IMR-90 (cell line): Measurements from ENCODE around the gene ZXDC. TPM values are rescaled to one million over a fixed set of nuclear protein-coding genes. Genes with fewer than 3 reads are reported as not detected.

ENCODE experiments used
- ATAC-seq: fragments of 200-7000 bp; cut with Tn5 transposase; 2 replicates; pipeline ENCODE4 v1.9.1; 2020; ENCODE audit warnings: low read depth, mild to moderate bottlenecking, moderate library complexity
- BruUV-seq: library from RNA; stranded (reverse); fragments of 400-500 nt; replicated peaks from 2 replicates; lab custom pipeline; 2021; lab: Mats Ljungman, UMichigan
- CTCF ChIA-PET: fragments of 300-600 bp; formaldehyde crosslinking; extraction: SDS; loops from one replicate; lab custom pipeline; 2021; ENCODE audit warnings: antibody characterized with exemption; lab: Yijun Ruan, JAX
- POLR2A ChIA-PET: fragments of 300-600 bp; sonication (Branson Sonifier 250); formaldehyde crosslinking; loops from one replicate; lab custom pipeline; 2022; ENCODE audit warnings: antibody characterized with exemption; ENCODE audit not compliant: unreplicated experiment; lab: Charles Lee
- DNase-seq: peaks from one replicate; pipeline ENCODE4 v3.0.0; 2013
- H2AFZ ChIP-seq: replicated peaks from 2 replicates; pipeline ENCODE3; 2013; ENCODE audit warnings: low read length, mild to moderate bottlenecking; ENCODE audit not compliant: poor library complexity
- H2AK5ac ChIP-seq: 2 replicates; pipeline ENCODE4 v1.6.1; 2013; ENCODE audit warnings: low read depth, low read length, inconsistent platforms
- H2AK9ac ChIP-seq: replicated peaks from 2 replicates; pipeline ENCODE3; 2013; ENCODE audit warnings: mild to moderate bottlenecking, low read depth, low read length, moderate library complexity; ENCODE audit not compliant: poor library complexity
- H2BK120ac ChIP-seq: 2 replicates; pipeline ENCODE4 v1.6.1; 2013; ENCODE audit warnings: low read depth, low read length, inconsistent platforms
- H2BK15ac ChIP-seq: 3 replicates; pipeline ENCODE4 v1.6.1; 2013; ENCODE audit warnings: low read depth, low read length, inconsistent platforms
- H2BK20ac ChIP-seq: 2 replicates; pipeline ENCODE4 v1.6.1; 2013; ENCODE audit warnings: low read depth, mild to moderate bottlenecking, inconsistent platforms, low read length, moderate library complexity
- H2BK5ac ChIP-seq: 2 replicates; pipeline ENCODE4 v1.6.1; 2013; ENCODE audit warnings: mild to moderate bottlenecking, low read depth, low read length, inconsistent platforms; ENCODE audit not compliant: poor library complexity, severe bottlenecking
- H3K14ac ChIP-seq: replicated peaks from 2 replicates; pipeline ENCODE4 v1.6.1; 2013; ENCODE audit warnings: low read depth, low read length, inconsistent platforms
- H3K18ac ChIP-seq: 2 replicates; pipeline ENCODE4 v1.6.1; 2013; ENCODE audit warnings: low read depth, low read length, control low read depth
- H3K23ac ChIP-seq: 2 replicates; pipeline ENCODE4 v1.6.1; 2013; ENCODE audit warnings: low read depth, low read length, inconsistent platforms
- H3K27ac ChIP-seq: 2 replicates; pipeline ENCODE4 v1.5.1; 2013; ENCODE audit warnings: mild to moderate bottlenecking, control low read depth, low read length; ENCODE audit not compliant: insufficient read depth
- H3K27me3 ChIP-seq: 2 replicates; pipeline ENCODE4 v1.6.1; 2013; ENCODE audit warnings: low read length; ENCODE audit not compliant: control insufficient read depth, insufficient read depth
- H3K36me3 ChIP-seq: 2 replicates; pipeline ENCODE4 v1.6.1; 2013; ENCODE audit warnings: low read length, mixed read lengths; ENCODE audit not compliant: control insufficient read depth, insufficient read depth
- H3K4ac ChIP-seq: 2 replicates; pipeline ENCODE4 v1.6.1; 2013; ENCODE audit warnings: low read depth, low read length, inconsistent platforms
- H3K4me1 ChIP-seq: 2 replicates; pipeline ENCODE4 v1.6.1; 2013; ENCODE audit warnings: low read length, mixed read lengths; ENCODE audit not compliant: control insufficient read depth, insufficient read depth
- H3K4me2 ChIP-seq: 2 replicates; pipeline ENCODE4 v1.6.1; 2013; ENCODE audit warnings: low read depth, mild to moderate bottlenecking, control low read depth, low read length, moderate library complexity
- H3K4me3 ChIP-seq: 2 replicates; pipeline ENCODE4 v1.5.1; 2013; ENCODE audit warnings: low read depth, mild to moderate bottlenecking, control low read depth, low read length, moderate library complexity; ENCODE audit not compliant: insufficient read depth
- H3K56ac ChIP-seq: 2 replicates; pipeline ENCODE4 v1.6.1; 2013; ENCODE audit warnings: low read length, inconsistent platforms; ENCODE audit not compliant: insufficient read depth; ENCODE audit errors: extremely low read depth
- H3K79me1 ChIP-seq, 2 experiments: 2 replicates each; pipeline ENCODE4 v1.6.1; 2013; ENCODE audit warnings: low read length in 2 of 2, inconsistent platforms in 1 of 2, low read depth in 1 of 2
- H3K9ac ChIP-seq: 2 replicates; pipeline ENCODE4 v1.6.1; 2013; ENCODE audit warnings: low read depth, low read length, control low read depth
- H3K9me1 ChIP-seq: 2 replicates; pipeline ENCODE4 v1.6.1; 2013; ENCODE audit warnings: low read length, inconsistent platforms; ENCODE audit not compliant: insufficient read depth
- H3K9me3 ChIP-seq: 2 replicates; pipeline ENCODE4 v1.6.1; 2013; ENCODE audit warnings: low read length; ENCODE audit not compliant: control insufficient read depth, insufficient read depth
- H4K20me1 ChIP-seq: 2 replicates; pipeline ENCODE4 v1.6.1; 2013; ENCODE audit warnings: low read length, inconsistent platforms; ENCODE audit not compliant: insufficient read depth
- H4K5ac ChIP-seq: 2 replicates; pipeline ENCODE4 v1.6.1; 2013; ENCODE audit warnings: mild to moderate bottlenecking, low read depth, low read length, control low read depth
- H4K8ac ChIP-seq, 2 experiments: 2 replicates each; pipeline ENCODE4 v1.6.1; 2013; ENCODE audit warnings: low read depth in 2 of 2, low read length in 2 of 2, control low read depth in 1 of 2, inconsistent platforms in 1 of 2
- H4K91ac ChIP-seq: 2 replicates; pipeline ENCODE4 v1.6.1; 2013; ENCODE audit warnings: low read depth, low read length, inconsistent platforms; ENCODE audit not compliant: insufficient read depth
- BHLHE40 ChIP-seq: fragments of 150-350 bp; IDR thresholded peaks from 2 replicates; pipeline ENCODE4 v1.6.1; 2016; ENCODE audit warnings: mild to moderate bottlenecking, low read depth, low read length
- CHD1 ChIP-seq: IDR thresholded peaks from 2 replicates; pipeline ENCODE4 v1.6.1; 2012; ENCODE audit warnings: low read depth, low read length, improper control_type of control experiment
- ELK1 ChIP-seq: fragments of 150-350 bp; IDR thresholded peaks from 2 replicates; pipeline ENCODE4 v1.6.1; 2016; ENCODE audit warnings: low read depth, mild to moderate bottlenecking, low read length, moderate library complexity, borderline replicate concordance
- RCOR1 ChIP-seq: IDR thresholded peaks from 2 replicates; pipeline ENCODE4 v1.6.1; 2012; ENCODE audit warnings: mild to moderate bottlenecking, low read length, improper control_type of control experiment; ENCODE audit not compliant: insufficient replicate concordance
- WGBS, 2 experiments: methylation state at CpG; one replicate each; pipeline versions ENCODE4 v1.1.5 to v1.1.7; 2013; ENCODE audit warnings: missing lambda C conversion rate in 2 of 2; ENCODE audit not compliant: insufficient read length in 1 of 2; ENCODE audit errors: extremely low coverage in 2 of 2; 5-methylcytosine and 5-hydroxymethylcytosine counted together
- dilution Hi-C: fragments of 300-500 bp; cut with HindIII; formaldehyde crosslinking; loops from one replicate; pipeline ENCODE4 v1.14.3; 2018; ENCODE audit warnings: low sequenced_read_pairs; ENCODE audit not compliant: unreplicated experiment
- in situ Hi-C: fragments of 300-500 bp; cut with MboI; formaldehyde crosslinking; loops from 3 replicates; pipeline ENCODE4 v1.14.3; 2019; ENCODE audit warnings: low sequenced_read_pairs, inconsistent platforms, mixed read lengths
- intact Hi-C: fragments of 100-400 bp; cut with micrococcal nuclease; formaldehyde crosslinking; loops from 2 replicates; pipeline ENCODE4 v1.10.0; 2022
- polyA plus RNA-seq, 3 experiments: library from polyadenylated mRNA; depleted of rRNA; stranded (reverse); fragments of >200 nt; gene quantifications; 2 replicates each; pipeline ENCODE4 v1.2.3, GENCODE V29; 2012; ENCODE audit warnings: low replicate concordance in 1 of 3
- total RNA-seq: library from RNA; depleted of rRNA; stranded (reverse); fragments of >200 nt; gene quantifications from 2 replicates; pipeline ENCODE4 v1.2.3, GENCODE V29; 2012

ZXDC gene
- total and polyA plus RNA-seq, 2 of the 4 experiments (the other 2 are of a cell fraction) = 11.5 to 14.3 TPM

GRCh38 chr3:126491221-126492013 is 15.7 kb upstream of the ZXDC start:
- WGBS, 2 experiments = 79% methylated on average over 11 of the region's 21 CpGs; no CpG with 5 or more reads in 1 of the 2 experiments
- no peaks in the 10 kb centered on the region for H3K79me1 ChIP-seq
- H3K56ac ChIP-seq = no peak overlapping the region
- no peak overlapping the region for H3K4ac ChIP-seq
- intact Hi-C loops (no loop called here), dilution Hi-C loops (no loop called here), in situ Hi-C loops (no loop called here)
- H2AK5ac ChIP-seq = no peak overlapping the region
- no peak overlapping the region for H2BK120ac ChIP-seq
- no peaks in the 10 kb centered on the region for H3K9me3 ChIP-seq
- H3K4me2 ChIP-seq = no peak overlapping the region
- no peak overlapping the region for H2BK5ac ChIP-seq
- ATAC-seq (no peak), DNase-seq (no peak)
- H3K9ac ChIP-seq = no peak overlapping the region
- no peak overlapping the region for H3K23ac ChIP-seq
- H3K9me1 ChIP-seq = no peaks in the 10 kb centered on the region
- TF ChIP-seq ELK1 (no peak), CHD1 (no peak), RCOR1 (no peak), BHLHE40 (no peak)
- no peak overlapping the region for H2AFZ ChIP-seq
- no peaks in the 10 kb centered on the region for H3K4me1 ChIP-seq
- POLR2A ChIA-PET = no interaction called here
- no peak overlapping the region for H4K8ac ChIP-seq
- no peak overlapping the region for H4K91ac ChIP-seq
- H3K18ac ChIP-seq = no peak overlapping the region
- CTCF ChIA-PET = no interaction called here
- no peaks in the 10 kb centered on the region for H3K36me3 ChIP-seq
- no peak overlapping the region for H2AK9ac ChIP-seq
- H2BK15ac ChIP-seq = no peak overlapping the region
- H3K27me3 ChIP-seq = peaks cover 24% of the 10 kb centered on the region; the same call in 1 of the 2 replicates
- H4K5ac ChIP-seq = no peak overlapping the region
- no peak overlapping the region for H2BK20ac ChIP-seq
- no peaks in the 10 kb centered on the region for H4K20me1 ChIP-seq
- no TSS peak for BruUV-seq
- no peak overlapping the region for H3K27ac ChIP-seq
- no peak overlapping the region for H3K14ac ChIP-seq
- no peak overlapping the region for H3K4me3 ChIP-seq
